ENCODE data around the gene ST7.

Gene ST7

GRCh38 chr7:117008886-117009531 is 55.7 kb downstream of the ST7 start:
- no peak for DNase-seq (ENCODE audit: low read depth)

GRCh38 chr7:117009705-117010361 is 56.5 kb downstream of the ST7 start:
- no peak for DNase-seq (ENCODE audit: low read depth)

GRCh38 chr7:117010375-117011133 is 57.3 kb downstream of the ST7 start:
- DNase-seq (ENCODE audit: low read depth): no peak

GRCh38 chr7:117011419-117012260 is 58.3 kb downstream of the ST7 start:
- DNase-seq (ENCODE audit: low read depth): no peak

GRCh38 chr7:117012284-117012683 is 59.0 kb downstream of the ST7 start:
- no peak for DNase-seq (ENCODE audit: low read depth)

GRCh38 chr7:117012696-117013095 is 59.4 kb downstream of the ST7 start:
- DNase-seq (ENCODE audit: low read depth): no peak

- DNase-seq (ENCODE audit: low read depth): no peak
Observed at GRCh38 chr7:117014099-117014656, 60.9 kb downstream of the ST7 start.

GRCh38 chr7:117014673-117015133 is 61.4 kb downstream of the ST7 start:
- DNase-seq (ENCODE audit: low read depth): no peak

GRCh38 chr7:117015258-117016184 is 62.2 kb downstream of the ST7 start:
- DNase-seq (ENCODE audit: low read depth): no peak

- DNase-seq (ENCODE audit: low read depth): no peak
Observed at GRCh38 chr7:117017017-117017451, 63.7 kb downstream of the ST7 start.

GRCh38 chr7:117017702-117018266 is 64.5 kb downstream of the ST7 start:
- no peak for DNase-seq (ENCODE audit: low read depth)

GRCh38 chr7:117018713-117019112 is 65.4 kb downstream of the ST7 start:
- DNase-seq (ENCODE audit: low read depth): no peak

- DNase-seq (ENCODE audit: low read depth): no peak
Observed at GRCh38 chr7:117019287-117019686, 66.0 kb downstream of the ST7 start.

GRCh38 chr7:117019786-117020590 is 66.7 kb downstream of the ST7 start:
- DNase-seq (ENCODE audit: low read depth): no peak

GRCh38 chr7:117020591-117020973 is 67.3 kb downstream of the ST7 start:
- no peak for DNase-seq (ENCODE audit: low read depth)

GRCh38 chr7:117021366-117021765 is 68.1 kb downstream of the ST7 start:
- no peak for DNase-seq (ENCODE audit: low read depth)

GRCh38 chr7:117021986-117022385 is 68.7 kb downstream of the ST7 start:
- DNase-seq (ENCODE audit: low read depth): no peak

- DNase-seq (ENCODE audit: low read depth): no peak
Observed at GRCh38 chr7:117023325-117023854, 70.1 kb downstream of the ST7 start.

- DNase-seq (ENCODE audit: low read depth): no peak
Observed at GRCh38 chr7:117024811-117025210, 71.5 kb downstream of the ST7 start.
